GM23248 (cell line): ENCODE results near the gene NTNG1. TPM values are rescaled to one million over a fixed set of nuclear protein-coding genes. Genes with fewer than 3 reads are reported as not detected.

ENCODE experiments used
- DNase-seq: peaks from one replicate; pipeline ENCODE4 v3.0.0-alpha.2; 2015
- H2AFZ ChIP-seq: fragments of 200-600 bp; sonication (generic); 2 replicates; pipeline ENCODE4 v1.6.1; 2016; ENCODE audit warnings: antibody characterized with exemption
- H3F3A ChIP-seq: fragments of 200-600 bp; sonication (generic); 2 replicates; pipeline ENCODE4 v1.6.1; 2016; ENCODE audit warnings: mild to moderate bottlenecking, antibody characterized with exemption, mixed run types; ENCODE audit not compliant: insufficient read depth
- H3K27ac ChIP-seq: fragments of 200-600 bp; sonication (generic); 2 replicates; pipeline ENCODE4 v1.5.1; 2016; ENCODE audit warnings: mild to moderate bottlenecking
- H3K27me3 ChIP-seq: fragments of 200-600 bp; sonication (generic); replicated peaks from 2 replicates; pipeline ENCODE4 v1.6.1; 2016; ENCODE audit warnings: mild to moderate bottlenecking; ENCODE audit not compliant: insufficient read depth
- H3K36me3 ChIP-seq: fragments of 200-600 bp; sonication (generic); 2 replicates; pipeline ENCODE4 v1.6.1; 2016; ENCODE audit warnings: low read depth, mild to moderate bottlenecking
- H3K4me1 ChIP-seq: fragments of 200-600 bp; sonication (generic); 2 replicates; pipeline ENCODE4 v1.6.1; 2016; ENCODE audit warnings: mild to moderate bottlenecking; ENCODE audit not compliant: insufficient read depth
- H3K4me2 ChIP-seq: fragments of 200-600 bp; sonication (generic); one replicate; pipeline ENCODE4 v1.6.1; 2016; ENCODE audit warnings: mild to moderate bottlenecking; ENCODE audit not compliant: unreplicated experiment
- H3K4me3 ChIP-seq: fragments of 200-600 bp; sonication (generic); 2 replicates; pipeline ENCODE4 v1.5.1; 2016; ENCODE audit warnings: mild to moderate bottlenecking
- H3K79me2 ChIP-seq: fragments of 200-600 bp; sonication (generic); 2 replicates; pipeline ENCODE4 v1.6.1; 2016; ENCODE audit warnings: mild to moderate bottlenecking; ENCODE audit not compliant: insufficient read depth
- H3K9ac ChIP-seq: fragments of 200-600 bp; sonication (generic); 2 replicates; pipeline ENCODE4 v1.6.1; 2016; ENCODE audit warnings: mild to moderate bottlenecking
- H3K9me2 ChIP-seq: fragments of 200-600 bp; sonication (generic); 2 replicates; pipeline ENCODE4 v1.6.1; 2016; ENCODE audit warnings: mixed run types, mild to moderate bottlenecking, moderate library complexity; ENCODE audit not compliant: insufficient read depth
- H3K9me3 ChIP-seq: fragments of 200-600 bp; sonication (generic); one replicate; pipeline ENCODE4 v1.6.1; 2017; ENCODE audit warnings: low read depth
- H4K20me1 ChIP-seq: fragments of 200-600 bp; sonication (generic); 2 replicates; pipeline ENCODE4 v1.6.0; 2016; ENCODE audit not compliant: insufficient read depth
- EZH2 ChIP-seq: fragments of 200-600 bp; sonication (generic); IDR thresholded peaks from 2 replicates; pipeline ENCODE4 v1.6.1; 2018; ENCODE audit warnings: antibody characterized with exemption, mild to moderate bottlenecking; ENCODE audit not compliant: insufficient read depth, poor library complexity, severe bottlenecking
- EZH2phosphoT487 ChIP-seq: fragments of 200-600 bp; sonication (generic); IDR thresholded peaks from 2 replicates; pipeline ENCODE4 v1.6.1; 2018; ENCODE audit warnings: antibody characterized with exemption, moderate library complexity, mild to moderate bottlenecking, low read depth; ENCODE audit not compliant: insufficient read depth
- WGBS, 2 experiments: methylation state at CpG; one replicate each; pipeline ENCODE4 v1.1.6; 2015 to 2017; ENCODE audit warnings: low lambda C conversion rate in 2 of 2, low coverage in 1 of 2; ENCODE audit errors: missing lambda C conversion rate in 2 of 2; 5-methylcytosine and 5-hydroxymethylcytosine counted together
- in situ Hi-C: fragments of 300-500 bp; cut with MboI; formaldehyde crosslinking; loops from 2 replicates; pipeline ENCODE4 v1.15.0; 2020
- polyA plus RNA-seq: library from polyadenylated mRNA; unstranded; fragments of >200 nt; fragmentation: Nextera tagmentation; extraction: Ambion mirVana; gene quantifications from 2 replicates; pipeline ENCODE4 v1.2.1, GENCODE V29; 2016
- total RNA-seq: library from RNA; depleted of rRNA; stranded (reverse); fragments of >200 nt; shearing (Covaris generic); gene quantifications from 2 replicates; pipeline ENCODE4 v1.2.3, GENCODE V29; 2014

The NTNG1 gene
- total and polyA plus RNA-seq, 2 experiments from 2014 or later, result 14.4 to 16.0 TPM

GRCh38 chr1:107443860-107444259, 303.0 kb downstream of the NTNG1 start:
- Histone ChIP-seq H2AFZ (no peak overlapping the region), H3K9me3 (no peaks in the 10 kb centered on the region), H3K4me1 (no peaks in the 10 kb centered on the region), H3K4me2 (no peak overlapping the region), H4K20me1 (no peaks in the 10 kb centered on the region), H3K36me3 (no peaks in the 10 kb centered on the region), H3K4me3 (no peak overlapping the region), H3K9me2 (no peaks in the 10 kb centered on the region), H3K27ac (no peak overlapping the region), H3K27me3 (no peaks in the 10 kb centered on the region), H3F3A (no peaks in the 10 kb centered on the region), H3K9ac (no peak overlapping the region), H3K79me2 (no peaks in the 10 kb centered on the region)
- 53 to 68% methylated on average over 2 of the region's 2 CpGs for WGBS, 2 experiments
- no peak for TF ChIP-seq EZH2phosphoT487
- no peak for TF ChIP-seq EZH2
- no peak for DNase-seq
- in situ Hi-C loops, result no loop called here

- H3K79me2 ChIP-seq, result no peaks in the 10 kb centered on the region
- WGBS, 2 experiments, result 88 to 90% methylated on average over 1 of the region's 1 CpG
- no peak for TF ChIP-seq EZH2
- TF ChIP-seq EZH2phosphoT487, result no peak
- no peaks in the 10 kb centered on the region for H3K9me3 ChIP-seq
- H3K9ac ChIP-seq, result no peak overlapping the region
- no peak overlapping the region for H3K27ac ChIP-seq
- no peaks in the 10 kb centered on the region for H3K4me1 ChIP-seq
- H2AFZ ChIP-seq, result no peak overlapping the region
- no peaks in the 10 kb centered on the region for H3K9me2 ChIP-seq
- DNase-seq, result no peak
- no peaks in the 10 kb centered on the region for H3K27me3 ChIP-seq
- no peaks in the 10 kb centered on the region for H4K20me1 ChIP-seq
- H3K4me2 ChIP-seq, result no peak overlapping the region
- no peaks in the 10 kb centered on the region for H3F3A ChIP-seq
- no peaks in the 10 kb centered on the region for H3K36me3 ChIP-seq
- no peak overlapping the region for H3K4me3 ChIP-seq
- in situ Hi-C loops, result no loop called here
Measured at GRCh38 chr1:107444302-107444701, 303.5 kb downstream of the NTNG1 start.

- Histone ChIP-seq H3K9me2 (no peaks in the 10 kb centered on the region), H3K4me2 (no peak overlapping the region), H3K9ac (no peak overlapping the region), H3K79me2 (no peaks in the 10 kb centered on the region), H3K36me3 (no peaks in the 10 kb centered on the region), H3F3A (no peaks in the 10 kb centered on the region), H3K27ac (no peak overlapping the region), H2AFZ (no peak overlapping the region), H3K4me1 (no peaks in the 10 kb centered on the region), H3K9me3 (no peaks in the 10 kb centered on the region), H3K4me3 (no peak overlapping the region), H4K20me1 (no peaks in the 10 kb centered on the region), H3K27me3 (no peaks in the 10 kb centered on the region)
- DNase-seq, result no peak
- WGBS, 2 experiments, result 95 to 98% methylated on average over 3 of the region's 3 CpGs
- TF ChIP-seq EZH2 (no peak), EZH2phosphoT487 (no peak)
- in situ Hi-C loops, result no loop called here
Measured at GRCh38 chr1:107449326-107449725, 308.5 kb downstream of the NTNG1 start.

GRCh38 chr1:107450899-107451664, 310.2 kb downstream of the NTNG1 start:
- Histone ChIP-seq H3K9ac (no peak overlapping the region), H3K4me1 (no peaks in the 10 kb centered on the region), H3K36me3 (no peaks in the 10 kb centered on the region), H3K9me3 (no peaks in the 10 kb centered on the region), H3K4me3 (no peak overlapping the region), H3K79me2 (no peaks in the 10 kb centered on the region), H3K4me2 (no peak overlapping the region), H3F3A (no peaks in the 10 kb centered on the region), H3K27me3 (no peaks in the 10 kb centered on the region), H2AFZ (no peak overlapping the region), H4K20me1 (no peaks in the 10 kb centered on the region), H3K27ac (no peak overlapping the region), H3K9me2 (no peaks in the 10 kb centered on the region)
- in situ Hi-C loops, result no loop called here
- 87% methylated on average over 5 of the region's 5 CpGs for WGBS, 2 experiments
- no peak for TF ChIP-seq EZH2phosphoT487
- no peak for TF ChIP-seq EZH2
- DNase-seq, result no peak
